ENCODE measurements around the gene ULK4.
"Not testable (repeated sequence)": the region's sequence is repeated elsewhere in the genome, so short reads cannot be mapped to it uniquely, and the experiment has no call there.

ULK4 gene

GRCh38 chr3:41574900-41575299 lies 387.0 kb downstream of the ULK4 start:
- DNase-seq (ENCODE audit: low spot score) = no peak

- no peak for DNase-seq (ENCODE audit: low spot score)
These were observed 388.3 kb downstream of the ULK4 start for GRCh38 chr3:41573591-41573990.

DNA sequence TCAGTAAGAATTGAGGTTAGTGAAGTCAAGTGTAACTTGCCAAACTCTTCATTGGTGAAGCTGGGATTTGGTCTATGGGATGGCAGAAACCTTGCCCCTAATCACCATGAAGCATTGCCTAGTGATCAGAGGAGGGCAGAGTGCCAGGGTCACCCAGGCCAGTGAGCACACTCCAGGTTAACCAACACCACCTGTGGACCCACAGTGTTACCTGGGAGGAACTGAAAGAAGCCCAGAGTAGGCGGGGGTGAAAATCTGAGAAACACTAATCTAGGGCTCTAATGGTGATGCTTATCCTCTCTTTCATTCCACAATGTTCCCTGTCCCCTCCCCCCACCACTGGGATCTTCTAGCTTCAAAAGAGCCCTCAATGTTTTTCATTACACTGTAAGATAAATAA lies 389.8 kb downstream of the ULK4 start:
- no peak for DNase-seq (ENCODE audit: low spot score)

DNA sequence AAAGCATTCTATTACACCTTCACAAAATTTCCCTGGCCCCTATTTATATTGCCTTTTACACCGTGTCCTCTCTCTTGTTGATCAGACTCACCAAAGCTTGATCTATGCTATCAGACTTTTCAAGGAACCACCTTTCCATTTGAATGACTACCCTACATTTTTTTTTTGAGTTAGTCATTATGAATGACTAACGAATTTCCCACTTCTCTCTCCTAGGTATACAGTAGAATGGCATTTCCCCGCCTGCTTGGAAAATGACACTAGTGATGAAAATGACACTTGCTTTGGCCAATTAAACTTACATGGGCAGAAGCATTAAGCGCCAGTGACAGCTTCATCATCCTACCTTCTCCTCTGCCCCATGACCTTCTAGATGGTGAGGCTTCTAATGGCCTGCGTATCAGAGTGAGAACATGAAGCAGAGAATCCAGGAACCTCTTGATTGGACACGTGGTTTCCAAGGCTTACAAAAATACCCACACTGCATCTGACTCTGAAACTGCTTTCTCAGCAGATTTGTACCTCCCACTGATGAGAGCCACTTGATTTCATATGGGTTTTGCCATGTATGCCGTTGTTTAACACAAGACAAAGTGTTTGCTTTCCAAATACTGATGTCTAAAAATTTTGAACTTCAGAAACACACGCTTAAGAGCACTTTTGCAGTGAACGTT lies 392.1 kb downstream of the ULK4 start:
- DNase-seq (ENCODE audit: low spot score) = no peak

DNA sequence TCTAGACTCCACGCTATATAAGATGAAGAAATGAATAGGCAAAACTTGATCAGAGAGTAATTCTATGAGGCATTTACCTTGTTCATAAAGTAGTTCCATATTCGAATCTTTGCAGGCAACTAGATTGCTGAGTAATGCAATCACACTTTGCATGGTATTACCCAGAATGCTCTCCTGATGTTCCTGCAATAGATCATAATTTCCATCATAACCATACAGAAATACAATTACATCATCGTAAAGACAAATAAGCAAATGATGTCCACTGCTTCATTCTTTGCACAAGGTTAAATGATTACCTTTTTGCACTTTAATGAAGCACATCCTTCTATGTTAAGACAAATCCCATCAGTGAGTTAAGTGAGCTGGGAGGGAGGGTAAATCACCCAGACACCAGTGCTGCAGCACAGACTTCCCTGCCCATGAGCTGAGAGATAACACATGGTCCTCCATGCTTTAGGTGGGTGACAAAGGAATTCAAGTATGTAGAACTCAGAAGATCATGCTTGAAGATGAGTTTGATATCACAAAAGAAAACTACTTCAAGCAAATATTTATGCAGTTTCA lies 395.9 kb downstream of the ULK4 start:
- no peak for DNase-seq (ENCODE audit: low spot score)

DNA sequence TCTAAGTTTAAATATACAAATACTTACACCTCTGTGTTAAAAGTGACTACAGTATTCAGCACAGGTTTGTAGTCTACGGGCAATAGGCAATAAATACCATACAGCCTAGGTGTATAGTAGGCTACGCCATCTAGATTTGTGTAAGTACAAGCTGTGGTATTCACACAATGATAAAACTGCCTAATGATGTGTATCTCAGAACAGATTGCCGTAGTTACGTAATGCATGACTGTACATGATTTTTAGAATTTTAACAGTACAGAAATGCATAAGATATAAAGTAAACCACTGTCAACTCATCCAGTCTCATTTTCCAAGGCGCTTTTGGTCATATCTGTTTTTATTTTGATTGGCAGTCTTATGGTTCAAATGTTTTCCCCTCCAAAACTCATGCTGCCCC lies 396.9 kb downstream of the ULK4 start:
- no peak for DNase-seq (ENCODE audit: low spot score)

DNA sequence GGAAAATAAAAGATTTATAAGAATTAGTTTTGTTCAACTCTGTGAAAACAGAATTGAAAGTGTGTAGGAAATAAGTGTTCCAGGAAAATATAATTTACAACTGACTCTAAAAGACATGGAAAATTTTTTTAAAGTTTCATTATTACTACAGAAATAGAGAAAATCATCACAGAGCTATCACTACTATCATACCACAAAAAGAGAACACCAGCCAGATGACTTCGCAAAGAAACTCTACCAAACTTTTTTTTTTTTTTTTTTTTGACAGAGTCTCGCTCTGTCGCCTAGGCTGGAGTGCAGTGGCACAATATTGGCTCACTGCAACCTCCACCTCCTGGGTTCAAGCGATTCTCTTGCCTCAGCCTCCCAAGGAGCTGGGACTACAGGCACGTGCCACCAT lies 405.7 kb downstream of the ULK4 start:
- DNase-seq (ENCODE audit: low spot score) = not testable (repeated sequence)

DNA sequence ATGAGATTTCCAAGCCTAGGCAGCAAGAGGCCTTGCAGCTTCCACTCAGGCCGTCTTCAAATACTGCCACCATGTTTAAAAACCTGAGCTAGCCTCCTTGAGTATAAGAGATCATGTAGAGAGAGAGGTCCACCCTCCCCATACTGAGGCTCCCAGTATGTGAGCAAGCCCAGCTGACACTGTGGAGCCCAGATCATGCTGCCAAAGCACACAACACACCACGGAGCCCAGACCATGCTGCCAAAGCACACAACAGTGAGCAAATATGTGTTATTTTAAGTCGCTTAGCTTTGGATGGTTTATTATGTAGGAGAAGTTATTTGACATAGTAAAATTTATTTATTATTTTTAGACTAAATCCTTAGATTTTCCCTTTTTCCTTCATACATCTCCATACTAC lies 428.9 kb downstream of the ULK4 start:
- DNase-seq (ENCODE audit: low spot score) = no peak

DNA sequence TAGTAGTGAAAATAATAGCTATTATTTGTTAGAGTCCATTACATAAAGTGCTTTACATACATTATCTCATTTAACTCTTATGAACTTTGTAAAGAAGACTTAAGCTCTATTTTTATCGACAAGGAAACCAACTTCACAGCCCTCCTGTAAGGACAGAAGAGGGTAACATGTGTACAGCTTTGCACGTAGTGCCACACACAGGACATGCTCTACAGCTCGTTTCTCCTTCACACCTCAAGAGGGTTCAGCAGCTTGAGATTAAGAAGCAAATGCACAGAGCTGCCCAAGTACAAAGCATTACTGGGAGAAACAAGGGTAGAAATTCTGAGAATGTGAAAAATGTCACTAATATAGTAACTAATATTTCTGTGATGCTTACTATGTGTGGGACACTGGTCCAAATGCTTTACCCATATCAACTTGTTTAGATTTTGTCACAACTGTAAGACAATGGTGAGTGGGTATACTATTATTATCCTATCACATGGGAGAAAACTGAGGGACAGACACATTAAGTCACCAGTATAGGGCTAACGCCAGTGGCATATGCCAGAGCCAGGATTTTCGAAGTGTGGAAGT lies 434.8 kb downstream of the ULK4 start:
- no peak for DNase-seq (ENCODE audit: low spot score)

DNA sequence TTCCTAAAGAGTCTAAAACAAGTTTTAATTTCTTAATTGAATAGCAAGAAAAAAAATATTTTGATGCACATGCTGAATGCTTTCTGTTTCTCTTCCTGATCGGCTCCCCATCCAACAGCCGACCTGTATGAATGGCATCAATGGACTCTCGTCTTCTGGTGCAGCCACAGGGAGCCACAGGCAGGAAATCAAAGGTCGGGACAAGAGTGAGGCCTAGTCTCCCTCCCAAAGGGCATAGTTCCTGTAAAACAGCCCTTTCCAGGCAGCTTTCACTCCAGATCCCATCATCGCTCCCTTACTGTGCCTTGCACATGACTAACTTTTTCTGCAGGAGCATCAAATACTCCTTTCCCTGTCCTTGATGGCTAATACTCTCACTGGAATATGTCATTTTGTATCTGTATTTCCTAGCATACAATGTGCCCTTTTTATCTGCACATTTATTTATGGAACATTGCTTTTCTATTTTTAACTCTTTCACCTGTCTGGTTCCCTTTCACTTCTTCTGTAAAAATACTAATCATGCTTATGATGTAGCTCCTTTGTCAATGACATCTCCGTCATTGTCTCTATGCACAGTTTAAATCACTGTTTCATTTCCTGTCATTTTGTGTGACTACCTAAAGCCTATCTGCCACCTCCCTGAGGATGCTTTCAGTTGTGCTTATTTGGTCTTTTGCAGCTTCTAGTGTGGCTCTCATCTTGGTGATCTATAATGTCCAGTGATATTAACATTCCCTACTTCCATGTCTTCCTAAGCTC lies 436.4 kb downstream of the ULK4 start:
- DNase-seq (ENCODE audit: low spot score) = no peak

DNA sequence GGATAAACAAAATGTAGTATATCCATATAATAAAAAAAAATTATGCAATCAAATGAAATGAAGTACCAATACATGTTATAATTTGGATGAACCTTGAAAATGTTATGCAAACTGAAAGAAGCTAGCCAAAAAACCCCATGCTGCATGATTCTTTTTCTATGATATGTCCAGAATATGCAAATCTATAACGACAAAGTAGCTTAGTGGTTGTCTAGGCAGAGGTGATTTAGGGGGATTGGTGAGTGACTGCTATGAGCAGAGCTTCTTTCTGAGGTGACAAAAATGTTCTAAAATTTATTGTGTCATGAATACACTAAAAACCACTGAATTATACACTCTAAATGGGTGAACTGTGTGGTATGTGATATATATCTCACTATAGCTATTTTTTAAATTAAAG lies 438.0 kb downstream of the ULK4 start:
- no peak for DNase-seq (ENCODE audit: low spot score)

DNA sequence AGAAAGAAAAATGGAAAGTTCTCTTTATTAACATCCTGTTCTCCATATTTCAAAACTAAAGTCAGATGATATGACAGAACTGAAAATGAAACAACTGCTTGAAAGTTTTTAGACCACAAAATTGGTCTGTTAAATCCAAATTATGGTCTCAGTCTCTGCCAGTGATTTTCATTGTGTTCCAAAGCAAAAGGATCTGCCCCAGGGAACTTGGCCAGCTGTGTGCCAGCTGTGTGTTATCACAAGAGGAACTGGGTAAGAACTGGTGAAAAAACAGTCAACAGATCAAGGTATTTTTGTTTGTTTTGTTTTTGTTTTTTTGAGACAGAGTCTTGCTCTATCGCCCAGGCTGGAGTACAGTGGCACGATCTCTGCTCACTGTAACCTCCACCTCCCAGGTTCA lies 439.3 kb downstream of the ULK4 start:
- no peak for DNase-seq (ENCODE audit: low spot score)

DNA sequence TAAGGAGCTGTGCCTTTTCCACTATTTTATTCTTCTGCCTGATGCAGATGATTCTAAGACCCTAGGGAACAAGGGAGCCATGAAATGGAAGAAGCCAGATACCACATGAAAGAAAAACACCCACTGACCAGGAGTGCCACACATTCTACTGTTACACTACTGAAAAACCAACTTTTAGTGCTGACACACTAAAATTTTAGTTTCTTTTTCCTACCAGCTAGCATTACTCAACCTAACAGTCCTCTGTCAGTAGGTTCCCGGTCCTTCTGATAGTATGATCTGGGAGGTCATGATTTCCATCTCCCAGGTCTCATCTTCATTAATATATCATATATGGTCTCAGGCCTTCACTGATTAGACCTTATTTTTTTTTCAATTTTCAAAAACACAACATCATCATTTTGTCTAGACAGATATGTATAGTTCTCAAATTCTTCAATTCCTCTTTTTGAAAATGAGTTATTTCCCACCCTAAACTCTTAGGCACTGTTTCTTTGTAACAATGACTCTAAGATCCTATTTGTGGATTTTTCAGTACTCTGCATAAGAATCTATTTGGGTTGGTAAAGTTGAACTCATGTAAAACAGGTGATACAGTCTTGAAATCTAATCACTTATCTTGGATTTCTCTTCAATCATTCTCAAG lies 440.8 kb downstream of the ULK4 start:
- no peak for DNase-seq (ENCODE audit: low spot score)

GRCh38 chr3:41519746-41520145 lies 442.2 kb downstream of the ULK4 start:
- no peak for DNase-seq (ENCODE audit: low spot score)

DNA sequence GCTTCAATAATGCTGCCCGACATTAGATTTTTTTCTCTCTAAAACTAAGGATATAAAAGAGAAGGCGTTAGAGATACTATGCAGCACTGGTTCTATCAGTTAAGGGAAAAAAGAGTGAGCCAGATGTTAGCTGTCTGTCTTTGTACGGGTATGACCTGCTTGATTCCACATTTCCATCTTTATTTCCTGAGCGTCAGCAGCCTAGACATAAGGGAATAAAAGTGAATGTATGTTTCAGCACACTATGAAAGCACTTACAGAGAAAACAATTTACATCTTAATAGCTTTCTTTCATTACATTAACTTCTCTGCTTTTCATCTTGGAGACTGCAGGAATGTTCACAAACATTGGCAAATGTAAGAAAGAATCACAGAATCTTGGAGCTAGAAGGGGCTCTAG lies 443.3 kb downstream of the ULK4 start:
- DNase-seq (ENCODE audit: low spot score) = no peak

DNA sequence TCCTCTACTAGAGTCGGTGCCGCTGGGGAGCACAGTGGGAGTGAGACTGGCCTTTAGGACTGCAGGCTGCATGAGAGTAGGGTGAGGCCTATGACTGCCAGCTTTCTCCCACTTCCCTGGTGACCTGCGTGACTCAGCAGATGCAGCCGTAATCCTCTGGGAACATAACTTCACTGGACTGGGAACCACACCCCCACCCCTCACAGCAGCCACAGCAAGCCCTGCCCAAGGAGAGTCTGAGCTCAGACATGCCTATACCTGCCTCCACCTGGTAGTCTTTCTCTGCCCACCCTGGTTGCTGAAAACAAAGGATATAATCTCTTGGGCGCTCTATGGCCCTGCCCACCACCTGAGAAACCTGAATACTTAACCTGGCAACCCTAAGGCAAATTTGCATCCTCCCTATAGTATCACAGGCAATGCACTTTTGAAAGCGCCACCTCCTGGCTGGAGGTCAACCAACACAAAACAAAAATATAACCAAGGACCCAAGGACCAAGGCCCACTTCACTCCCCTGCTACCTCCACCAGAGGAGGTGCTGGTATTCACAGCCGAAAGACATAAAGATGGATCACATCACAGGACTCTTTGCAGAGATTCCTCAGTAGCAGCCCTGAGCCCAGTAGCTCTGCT lies 453.7 kb downstream of the ULK4 start:
- DNase-seq (ENCODE audit: low spot score) = no peak

GRCh38 chr3:41507336-41508062 lies 454.4 kb downstream of the ULK4 start:
- DNase-seq (ENCODE audit: low spot score) = no peak

DNA sequence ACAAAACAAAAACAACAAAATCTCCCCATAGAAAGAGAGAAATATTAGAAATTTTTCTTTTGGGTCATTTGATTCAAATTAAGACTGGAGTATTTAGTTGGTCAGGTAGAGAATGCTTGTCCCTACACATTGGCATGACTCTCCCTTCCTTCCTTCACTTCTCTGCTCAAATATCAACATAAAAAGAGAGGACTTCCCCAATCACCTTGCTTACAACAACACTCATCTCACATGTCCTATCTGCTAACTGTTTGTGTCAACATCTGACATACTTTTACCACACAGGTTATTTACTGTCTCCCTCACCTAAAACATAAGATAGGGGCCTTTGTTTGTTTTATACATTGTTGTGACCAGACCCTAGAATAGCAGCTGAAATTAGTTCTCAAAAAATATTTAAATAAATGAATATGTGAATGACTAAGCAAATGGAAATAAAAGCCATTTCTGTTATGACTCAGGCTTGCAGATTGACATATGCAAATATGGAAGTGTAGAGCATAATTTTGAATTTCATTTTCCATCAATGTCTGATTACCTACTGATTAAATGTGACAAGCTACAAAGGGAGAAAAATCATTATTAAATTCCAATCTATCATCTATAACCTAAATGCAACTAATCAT lies 457.8 kb downstream of the ULK4 start:
- no peak for DNase-seq (ENCODE audit: low spot score)

- no peak for DNase-seq (ENCODE audit: low spot score)
These were observed 459.4 kb downstream of the ULK4 start for GRCh38 chr3:41502481-41502880.

GRCh38 chr3:41502023-41502422 lies 459.9 kb downstream of the ULK4 start:
- no peak for DNase-seq (ENCODE audit: low spot score)

DNA sequence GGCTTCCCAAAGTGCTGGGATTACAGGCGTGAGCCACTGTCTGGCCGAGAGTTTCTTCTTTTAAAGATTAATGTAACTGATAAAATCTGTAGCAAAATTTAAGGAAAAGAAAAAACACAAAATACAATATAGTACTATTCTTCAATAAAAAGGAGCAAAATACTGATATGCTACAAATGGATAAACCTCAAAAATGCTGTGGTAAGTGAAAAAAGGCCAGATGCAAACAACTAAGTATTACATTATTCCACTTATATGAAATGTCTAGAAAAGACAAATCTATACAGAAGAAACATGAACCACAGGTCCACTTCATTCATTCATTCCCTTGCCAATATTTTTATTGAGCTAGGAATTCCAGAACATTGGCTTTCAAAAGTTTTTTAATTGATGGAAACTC lies 463.1 kb downstream of the ULK4 start:
- DNase-seq (ENCODE audit: low spot score) = no peak
